ENCODE results near the gene SORL1. TPM values are rescaled to one million over a fixed set of nuclear protein-coding genes. Genes with fewer than 3 reads are reported as not detected.

The SORL1 gene
- total RNA-seq, 1 experiment from 2014 or later, result 197 TPM

DNA sequence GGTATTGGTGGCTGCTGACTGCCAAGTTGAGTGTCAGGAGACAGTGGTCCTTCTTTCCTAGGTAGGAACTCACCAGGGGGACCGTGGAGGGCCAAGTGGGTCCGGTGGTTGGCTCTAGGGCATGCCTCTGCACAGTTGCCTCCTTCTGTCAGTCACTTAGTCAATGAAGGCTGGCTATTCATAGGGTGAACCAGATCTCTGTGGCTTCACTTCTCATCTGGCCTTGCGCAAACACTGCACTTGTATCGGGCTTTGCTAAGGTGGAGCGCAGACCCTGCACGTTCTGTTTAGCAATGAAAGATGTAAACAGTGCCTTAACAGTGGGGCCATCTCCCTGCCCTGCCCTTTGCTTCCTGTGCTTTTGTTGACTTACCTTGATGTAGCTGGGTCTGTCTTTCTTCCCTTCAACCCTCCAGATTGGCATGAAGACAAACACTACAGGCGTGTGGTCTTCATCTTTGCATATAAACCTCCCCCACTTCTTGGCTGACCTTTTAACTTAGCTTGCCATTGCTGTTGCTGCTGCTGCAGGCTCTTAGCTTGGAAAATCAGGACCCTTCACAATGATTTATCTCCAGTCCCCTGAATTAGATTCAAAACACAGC lies 7.4 kb downstream of the SORL1 start:
- Histone ChIP-seq H3K9me2 (replicated peaks; ENCODE audit: insufficient read depth, low read length) (no peaks in the 10 kb centered on the region), H3K4me2 (ENCODE audit: low read depth, low read length, poor library complexity, severe bottlenecking) (peak overlapping the region; percentile 97), H3K36me3 (ENCODE audit: insufficient read depth, low read length) (peaks cover 4% of the 10 kb centered on the region; the same call in 1 of the 2 replicates), H4K20me1 (ENCODE audit: insufficient read depth, low read depth, low read length) (peaks cover 33% of the 10 kb centered on the region; the same call in 1 of the 2 replicates), H3K27me3 (ENCODE audit: low read length) (no peaks in the 10 kb centered on the region), H3K9ac (ENCODE audit: low read length) (peak overlapping the region; percentile 45), H3K27ac (ENCODE audit: low read length) (peak overlapping the region; percentile 71), H3K4me1 (ENCODE audit: low read length) (peaks cover 100% of the 10 kb centered on the region), H3K9me3 (ENCODE audit: low read length) (no peaks in the 10 kb centered on the region), H3K79me2 (ENCODE audit: low read length) (peaks cover 99% of the 10 kb centered on the region), H3K4me3 (ENCODE audit: low read length) (peak overlapping the region; percentile 43; the same call in 1 of the 2 replicates), H2AFZ (ENCODE audit: low read length) (no peak overlapping the region)
- no peak for DNase-seq

DNA sequence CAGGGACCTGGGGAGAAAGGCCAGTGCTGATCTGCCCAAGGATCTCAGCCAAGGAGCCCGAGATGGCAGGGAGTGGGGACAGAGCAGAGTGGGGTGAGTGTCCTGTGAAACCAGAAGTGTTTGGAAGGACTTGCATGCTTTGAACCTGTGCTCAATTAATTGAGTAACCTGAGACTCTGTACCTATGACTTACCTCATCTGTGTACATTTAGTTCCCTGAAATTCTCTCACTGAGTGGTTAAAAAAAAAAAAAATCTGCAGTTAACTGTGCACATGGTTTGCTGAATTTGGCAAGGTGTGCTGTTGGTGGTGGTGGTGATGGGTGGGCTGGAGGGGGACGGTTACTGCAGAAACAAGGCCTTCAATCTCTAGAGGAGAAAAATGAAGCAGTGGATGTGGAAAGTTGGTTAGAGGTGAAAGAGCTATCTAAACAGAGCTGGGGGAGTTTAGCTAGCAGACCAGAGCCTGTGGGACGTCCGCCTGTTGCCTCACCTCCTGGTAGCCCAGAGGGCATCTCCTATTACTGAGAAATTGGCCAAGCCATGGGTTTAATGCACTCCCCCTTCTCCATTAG lies 8.9 kb downstream of the SORL1 start:
- no peak for DNase-seq
- no peak overlapping the region for H2AFZ ChIP-seq (ENCODE audit: low read length)
- H3K79me2 ChIP-seq (ENCODE audit: low read length), result peaks cover 99% of the 10 kb centered on the region
- H3K36me3 ChIP-seq (ENCODE audit: insufficient read depth, low read length), result peaks cover 4% of the 10 kb centered on the region; the same call in 1 of the 2 replicates
- H3K9me3 ChIP-seq (ENCODE audit: low read length), result no peaks in the 10 kb centered on the region
- no peaks in the 10 kb centered on the region for H3K27me3 ChIP-seq (ENCODE audit: low read length)
- H3K9ac ChIP-seq (ENCODE audit: low read length), result peak overlapping the region; percentile 56
- H3K9me2 ChIP-seq (replicated peaks; ENCODE audit: insufficient read depth, low read length), result no peaks in the 10 kb centered on the region
- peaks cover 100% of the 10 kb centered on the region for H3K4me1 ChIP-seq (ENCODE audit: low read length)
- H3K4me3 ChIP-seq (ENCODE audit: low read length), result peak overlapping the region; percentile 45; the same call in 1 of the 2 replicates
- H3K27ac ChIP-seq (ENCODE audit: low read length), result peak overlapping the region; percentile 86
- H3K4me2 ChIP-seq (ENCODE audit: low read depth, low read length, poor library complexity, severe bottlenecking), result peak overlapping the region; percentile 64
- peaks cover 41% of the 10 kb centered on the region for H4K20me1 ChIP-seq (ENCODE audit: insufficient read depth, low read depth, low read length)

DNA sequence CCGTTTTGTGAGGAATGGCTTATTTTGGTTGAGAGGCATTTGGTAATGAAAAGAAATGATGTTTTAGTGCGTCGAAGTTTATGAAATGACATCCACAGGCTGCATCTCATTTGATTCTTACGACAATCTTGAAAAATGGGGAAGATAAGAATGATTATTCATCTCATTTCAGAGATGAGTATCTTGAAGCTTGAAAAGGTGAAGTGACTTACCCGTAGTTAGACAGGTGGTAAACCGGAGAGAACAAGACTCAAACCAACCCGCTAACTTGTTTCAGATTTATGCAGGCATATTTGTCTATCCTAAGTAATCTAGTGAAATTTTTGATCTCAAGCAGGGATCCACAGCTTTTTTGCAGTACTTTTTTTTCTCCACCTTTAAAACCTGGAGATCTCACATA lies 9.7 kb downstream of the SORL1 start:
- Histone ChIP-seq H3K4me3 (ENCODE audit: low read length) (peak overlapping the region; percentile 45; the same call in 1 of the 2 replicates), H3K9ac (ENCODE audit: low read length) (peak overlapping the region; percentile 56), H3K27me3 (ENCODE audit: low read length) (no peaks in the 10 kb centered on the region), H4K20me1 (ENCODE audit: insufficient read depth, low read depth, low read length) (peaks cover 48% of the 10 kb centered on the region), H3K4me1 (ENCODE audit: low read length) (peaks cover 100% of the 10 kb centered on the region), H3K27ac (ENCODE audit: low read length) (peak overlapping the region; percentile 86), H3K36me3 (ENCODE audit: insufficient read depth, low read length) (peaks cover 4% of the 10 kb centered on the region; the same call in 1 of the 2 replicates), H3K4me2 (ENCODE audit: low read depth, low read length, poor library complexity, severe bottlenecking) (peak overlapping the region; percentile 64), H3K9me3 (ENCODE audit: low read length) (no peaks in the 10 kb centered on the region), H3K9me2 (replicated peaks; ENCODE audit: insufficient read depth, low read length) (no peaks in the 10 kb centered on the region), H2AFZ (ENCODE audit: low read length) (no peak overlapping the region), H3K79me2 (ENCODE audit: low read length) (peaks cover 99% of the 10 kb centered on the region)
- no peak for DNase-seq

DNA sequence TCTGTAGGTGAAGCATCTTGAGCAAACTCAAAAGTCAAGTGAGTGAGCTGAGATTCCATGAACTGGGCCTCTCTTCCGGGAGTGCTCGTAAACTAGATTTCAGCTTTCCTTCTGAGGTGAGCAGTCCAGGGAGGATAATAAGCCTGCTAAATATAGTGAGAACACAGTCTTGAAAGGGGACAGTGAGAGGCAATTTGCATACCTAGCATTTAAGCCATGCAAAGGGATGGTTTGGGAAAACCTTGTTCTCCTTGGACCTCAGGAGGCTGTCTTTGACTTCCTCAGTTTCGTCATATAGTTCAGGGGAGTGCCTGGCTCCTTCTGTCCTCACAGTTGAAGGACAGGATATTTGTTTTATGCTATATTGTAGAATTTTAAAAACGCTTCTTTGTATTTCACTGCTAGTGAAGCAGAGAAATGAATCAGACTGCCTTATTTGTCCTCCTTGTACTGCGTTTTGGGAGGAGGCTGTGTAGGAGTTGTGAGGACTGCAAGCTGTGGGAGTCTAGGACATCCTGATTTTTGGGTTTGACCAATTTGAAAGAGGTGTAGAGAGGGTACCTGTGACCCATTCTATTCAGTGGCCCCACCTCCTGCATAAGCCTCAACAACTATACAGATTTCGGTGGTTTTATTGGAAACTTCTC lies 11.7 kb downstream of the SORL1 start:
- Histone ChIP-seq H3K36me3 (ENCODE audit: insufficient read depth, low read length) (peaks cover 2% of the 10 kb centered on the region; the same call in 1 of the 2 replicates), H3K4me2 (ENCODE audit: low read depth, low read length, poor library complexity, severe bottlenecking) (peak overlapping the region; percentile 64), H3K4me3 (ENCODE audit: low read length) (peak overlapping the region; percentile 45; the same call in 1 of the 2 replicates), H3K9ac (ENCODE audit: low read length) (peak overlapping the region; percentile 56), H3K9me3 (ENCODE audit: low read length) (no peaks in the 10 kb centered on the region), H2AFZ (ENCODE audit: low read length) (no peak overlapping the region), H3K79me2 (ENCODE audit: low read length) (peaks cover 99% of the 10 kb centered on the region), H3K9me2 (replicated peaks; ENCODE audit: insufficient read depth, low read length) (no peaks in the 10 kb centered on the region), H3K4me1 (ENCODE audit: low read length) (peaks cover 97% of the 10 kb centered on the region), H3K27ac (ENCODE audit: low read length) (peak overlapping the region; percentile 86), H4K20me1 (ENCODE audit: insufficient read depth, low read depth, low read length) (peaks cover 50% of the 10 kb centered on the region), H3K27me3 (ENCODE audit: low read length) (no peaks in the 10 kb centered on the region)
- no peak for DNase-seq

DNA sequence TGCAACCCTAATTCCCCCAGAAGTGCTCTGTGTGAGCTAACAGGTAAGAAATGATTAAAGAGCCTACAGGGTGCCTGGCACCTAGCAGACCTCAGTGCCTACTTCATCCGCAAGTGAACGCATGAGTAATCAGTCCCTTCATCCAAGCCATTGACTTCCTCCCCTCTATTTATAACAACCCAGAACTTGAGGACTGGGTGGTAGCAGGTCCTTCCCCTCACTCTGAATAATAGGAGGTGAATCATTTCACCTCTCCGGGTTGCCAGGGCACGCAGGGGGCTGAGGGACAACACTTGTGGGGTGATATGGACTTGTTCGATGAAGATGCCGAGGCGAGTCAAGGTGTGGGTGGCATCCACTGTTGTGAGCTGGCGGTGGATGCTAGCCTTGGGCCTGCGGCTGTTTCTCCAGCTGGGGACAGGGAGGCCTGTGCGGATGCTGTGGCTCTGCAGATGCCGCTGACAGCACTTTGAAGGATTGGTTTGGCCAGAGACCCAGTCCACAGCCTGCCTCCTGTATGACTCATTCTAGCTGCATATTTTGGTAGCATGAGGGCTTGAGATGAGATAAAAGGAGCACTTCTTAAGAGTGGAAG lies 12.3 kb downstream of the SORL1 start:
- Histone ChIP-seq H4K20me1 (ENCODE audit: insufficient read depth, low read depth, low read length) (peaks cover 50% of the 10 kb centered on the region), H3K4me3 (ENCODE audit: low read length) (peak overlapping the region; percentile 45; the same call in 1 of the 2 replicates)

DNA sequence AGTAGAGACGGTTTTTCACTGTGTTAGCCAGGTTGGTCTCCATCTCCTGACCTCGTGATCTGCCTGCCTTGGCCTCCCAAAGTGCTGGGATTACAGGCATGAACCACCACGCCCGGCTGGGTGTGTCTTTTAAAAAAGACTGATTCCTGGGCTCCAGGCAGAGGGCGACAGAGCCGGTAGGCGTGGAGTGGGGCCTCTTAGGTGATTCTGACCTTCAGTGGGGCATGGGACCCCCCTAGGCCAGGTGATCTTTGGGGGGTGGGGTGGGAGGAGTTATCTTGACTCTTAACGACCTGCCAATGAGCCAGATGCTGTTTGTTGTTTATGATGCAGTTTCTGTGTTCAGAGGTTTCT lies 13.6 kb downstream of the SORL1 start:
- H3K9me3 ChIP-seq (ENCODE audit: low read length), result no peaks in the 10 kb centered on the region
- H3K9ac ChIP-seq (ENCODE audit: low read length), result peak overlapping the region; percentile 43; the same call in 1 of the 2 replicates
- no peaks in the 10 kb centered on the region for H3K27me3 ChIP-seq (ENCODE audit: low read length)
- peaks cover 92% of the 10 kb centered on the region for H3K4me1 ChIP-seq (ENCODE audit: low read length)
- H3K4me2 ChIP-seq (ENCODE audit: low read depth, low read length, poor library complexity, severe bottlenecking), result peak overlapping the region; percentile 38
- H3K27ac ChIP-seq (ENCODE audit: low read length), result peak overlapping the region; percentile 86
- peaks cover 55% of the 10 kb centered on the region for H4K20me1 ChIP-seq (ENCODE audit: insufficient read depth, low read depth, low read length)
- no peaks in the 10 kb centered on the region for H3K9me2 ChIP-seq (replicated peaks; ENCODE audit: insufficient read depth, low read length)
- H3K4me3 ChIP-seq (ENCODE audit: low read length), result no peak overlapping the region
- peaks cover 100% of the 10 kb centered on the region for H3K79me2 ChIP-seq (ENCODE audit: low read length)
- no peak overlapping the region for H2AFZ ChIP-seq (ENCODE audit: low read length)
- DNase-seq, result no peak
- H3K36me3 ChIP-seq (ENCODE audit: insufficient read depth, low read length), result peaks cover 12% of the 10 kb centered on the region; the same call in 1 of the 2 replicates

More for the DNA sequence above, 12.3 kb downstream of the SORL1 start:
- peak; percentile 66 for DNase-seq
- Histone ChIP-seq H2AFZ (ENCODE audit: low read length) (no peak overlapping the region), H3K79me2 (ENCODE audit: low read length) (peaks cover 99% of the 10 kb centered on the region), H3K9me3 (ENCODE audit: low read length) (no peaks in the 10 kb centered on the region), H3K4me1 (ENCODE audit: low read length) (peaks cover 97% of the 10 kb centered on the region), H3K27me3 (ENCODE audit: low read length) (no peaks in the 10 kb centered on the region), H3K27ac (ENCODE audit: low read length) (peak overlapping the region; percentile 86), H3K4me2 (ENCODE audit: low read depth, low read length, poor library complexity, severe bottlenecking) (peak overlapping the region; percentile 64), H3K9ac (ENCODE audit: low read length) (peak overlapping the region; percentile 56), H3K9me2 (replicated peaks; ENCODE audit: insufficient read depth, low read length) (no peaks in the 10 kb centered on the region), H3K36me3 (ENCODE audit: insufficient read depth, low read length) (peaks cover 7% of the 10 kb centered on the region; the same call in 1 of the 2 replicates)

DNA sequence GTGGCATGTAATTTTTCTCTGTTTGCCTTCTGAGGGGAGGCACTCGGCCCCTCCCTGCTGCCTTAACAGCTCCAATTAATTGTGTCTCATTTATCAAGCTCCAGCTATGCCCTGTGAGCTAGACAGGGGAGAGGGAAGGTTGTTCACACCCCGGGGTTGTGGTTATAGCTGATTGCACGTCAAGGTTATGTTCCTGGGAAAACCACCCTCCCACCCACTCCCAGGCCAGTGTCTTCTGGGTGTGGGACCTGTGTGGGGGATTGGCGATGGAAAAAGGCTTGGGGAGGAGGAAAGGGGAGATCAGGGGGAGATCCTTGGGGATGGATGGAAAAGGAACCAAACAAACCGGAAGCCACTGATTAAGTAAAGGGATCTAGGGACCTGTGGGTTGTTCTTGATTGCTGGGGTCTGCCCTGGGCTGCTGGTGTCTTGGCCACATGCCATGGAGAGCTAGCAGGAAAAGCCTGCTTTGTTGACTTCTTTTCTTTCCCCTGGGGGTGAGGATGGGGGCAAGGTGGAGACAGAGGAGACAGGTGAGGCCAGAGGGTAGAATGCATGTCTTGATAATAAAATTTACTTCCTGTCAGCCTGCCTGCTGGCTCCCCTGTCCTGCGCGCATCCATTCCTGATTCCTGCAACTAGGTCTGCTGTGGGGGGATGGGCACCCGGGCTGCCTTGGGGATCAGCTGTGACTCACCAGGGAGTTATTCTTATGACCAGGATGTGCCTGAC lies 14.1 kb downstream of the SORL1 start:
- peak overlapping the region; percentile 38 for H3K4me2 ChIP-seq (ENCODE audit: low read depth, low read length, poor library complexity, severe bottlenecking)
- H3K4me1 ChIP-seq (ENCODE audit: low read length), result peaks cover 90% of the 10 kb centered on the region
- peaks cover 15% of the 10 kb centered on the region; the same call in 1 of the 2 replicates for H3K36me3 ChIP-seq (ENCODE audit: insufficient read depth, low read length)
- H2AFZ ChIP-seq (ENCODE audit: low read length), result no peak overlapping the region
- H3K27ac ChIP-seq (ENCODE audit: low read length), result peak overlapping the region; percentile 86
- H3K4me3 ChIP-seq (ENCODE audit: low read length), result no peak overlapping the region
- peaks cover 100% of the 10 kb centered on the region for H3K79me2 ChIP-seq (ENCODE audit: low read length)
- H4K20me1 ChIP-seq (ENCODE audit: insufficient read depth, low read depth, low read length), result peaks cover 52% of the 10 kb centered on the region
- H3K9ac ChIP-seq (ENCODE audit: low read length), result peak overlapping the region; percentile 43; the same call in 1 of the 2 replicates
- H3K9me2 ChIP-seq (replicated peaks; ENCODE audit: insufficient read depth, low read length), result no peaks in the 10 kb centered on the region
- DNase-seq, result no peak
- no peaks in the 10 kb centered on the region for H3K27me3 ChIP-seq (ENCODE audit: low read length)
- H3K9me3 ChIP-seq (ENCODE audit: low read length), result no peaks in the 10 kb centered on the region

All from Karpas-422 (cell line).